ENCODE results near the gene PTPRN2.

Gene PTPRN2

GRCh38 chr7:157612009-157612663, 975.5 kb downstream of the PTPRN2 start:
- DNase-seq (ENCODE audit: low read depth in 2 of 2) = no peak

- DNase-seq (ENCODE audit: low read depth in 2 of 2) = no peak
Measured at GRCh38 chr7:157611341-157611740, 976.3 kb downstream of the PTPRN2 start.

- DNase-seq (ENCODE audit: low read depth in 2 of 2) = no peak
Measured at GRCh38 chr7:157610671-157611295, 976.8 kb downstream of the PTPRN2 start.

GRCh38 chr7:157609932-157610640, 977.5 kb downstream of the PTPRN2 start:
- no peak for DNase-seq (ENCODE audit: low read depth in 2 of 2)

- no peak for DNase-seq (ENCODE audit: low read depth in 2 of 2)
Measured at GRCh38 chr7:157609516-157609915, 978.1 kb downstream of the PTPRN2 start.

- no peak for DNase-seq (ENCODE audit: low read depth in 2 of 2)
Measured at GRCh38 chr7:157607218-157607617, 980.4 kb downstream of the PTPRN2 start.

GRCh38 chr7:157606140-157606539, 981.5 kb downstream of the PTPRN2 start:
- no peak for DNase-seq (ENCODE audit: low read depth in 2 of 2)

- DNase-seq (ENCODE audit: low read depth in 2 of 2) = no peak
Measured at GRCh38 chr7:157605638-157606037, 982.0 kb downstream of the PTPRN2 start.

- DNase-seq (ENCODE audit: low read depth in 2 of 2) = no peak
Measured at GRCh38 chr7:157604661-157605381, 982.8 kb downstream of the PTPRN2 start.

GRCh38 chr7:157603716-157604115, 983.9 kb downstream of the PTPRN2 start:
- no peak for DNase-seq (ENCODE audit: low read depth in 2 of 2)

- no peak for DNase-seq (ENCODE audit: low read depth in 2 of 2)
Measured at GRCh38 chr7:157603005-157603404, 984.6 kb downstream of the PTPRN2 start.

GRCh38 chr7:157602581-157602980, 985.0 kb downstream of the PTPRN2 start:
- DNase-seq (ENCODE audit: low read depth in 2 of 2) = no peak

GRCh38 chr7:157602156-157602555, 985.5 kb downstream of the PTPRN2 start:
- DNase-seq (ENCODE audit: low read depth in 2 of 2) = no peak

- no peak for DNase-seq (ENCODE audit: low read depth in 2 of 2)
Measured at GRCh38 chr7:157601530-157601929, 986.1 kb downstream of the PTPRN2 start.

- DNase-seq (ENCODE audit: low read depth in 2 of 2) = no peak
Measured at GRCh38 chr7:157599491-157599890, 988.1 kb downstream of the PTPRN2 start.

- DNase-seq (ENCODE audit: low read depth in 2 of 2) = no peak
Measured at GRCh38 chr7:157597562-157597961, 990.1 kb downstream of the PTPRN2 start.

- DNase-seq (ENCODE audit: low read depth in 2 of 2) = no peak
Measured at GRCh38 chr7:157596881-157597280, 990.7 kb downstream of the PTPRN2 start.

GRCh38 chr7:157596471-157596870, 991.2 kb downstream of the PTPRN2 start:
- no peak for DNase-seq (ENCODE audit: low read depth in 2 of 2)

GRCh38 chr7:157596026-157596425, 991.6 kb downstream of the PTPRN2 start:
- DNase-seq (ENCODE audit: low read depth in 2 of 2) = no peak

GRCh38 chr7:157595086-157595855, 992.4 kb downstream of the PTPRN2 start:
- DNase-seq (ENCODE audit: low read depth in 2 of 2) = no peak

GRCh38 chr7:157594306-157594705, 993.3 kb downstream of the PTPRN2 start:
- no peak for DNase-seq (ENCODE audit: low read depth in 2 of 2)

GRCh38 chr7:157593541-157593940, 994.1 kb downstream of the PTPRN2 start:
- no peak for DNase-seq (ENCODE audit: low read depth in 2 of 2)

Data from stimulated activated CD8-positive, alpha-beta memory T cell treated with anti-CD3 and anti-CD28 coated beads, Interleukin-15, amount 100 ng/mL, for 48 hours (primary cell).